Epidermal melanocyte (primary cell): ENCODE measurements around the gene GPC5.

Source experiments
- DNase-seq: peaks from one replicate; pipeline ENCODE4 v3.0.0; 2011; ENCODE audit warnings: low spot score; ENCODE audit not compliant: insufficient read length

The GPC5 gene

GRCh38 chr13:92320323-92320722, 921.9 kb downstream of the GPC5 start:
- DNase-seq, result no peak

- no peak for DNase-seq
Measured at GRCh38 chr13:92321174-92321573, 922.8 kb downstream of the GPC5 start.

- DNase-seq, result no peak
Measured at GRCh38 chr13:92345627-92346026, 947.2 kb downstream of the GPC5 start.

GRCh38 chr13:92346046-92346445, 947.6 kb downstream of the GPC5 start:
- DNase-seq, result no peak

- no peak for DNase-seq
Measured at GRCh38 chr13:92354583-92354982, 956.2 kb downstream of the GPC5 start.

- DNase-seq, result no peak
Measured at GRCh38 chr13:92355213-92355612, 956.8 kb downstream of the GPC5 start.

- no peak for DNase-seq
Measured at GRCh38 chr13:92362717-92363116, 964.3 kb downstream of the GPC5 start.

GRCh38 chr13:92365904-92366303, 967.5 kb downstream of the GPC5 start:
- DNase-seq, result no peak

GRCh38 chr13:92377396-92377795, 979.0 kb downstream of the GPC5 start:
- no peak for DNase-seq

GRCh38 chr13:92379371-92379770, 981.0 kb downstream of the GPC5 start:
- DNase-seq, result no peak

- no peak for DNase-seq
Measured at GRCh38 chr13:92384410-92384809, 986.0 kb downstream of the GPC5 start.

GRCh38 chr13:92387245-92387644, 988.8 kb downstream of the GPC5 start:
- DNase-seq, result no peak

GRCh38 chr13:92390217-92390616, 991.8 kb downstream of the GPC5 start:
- DNase-seq, result no peak

GRCh38 chr13:92403606-92404005, 1005.2 kb downstream of the GPC5 start:
- DNase-seq, result no peak

GRCh38 chr13:92407858-92408257, 1009.4 kb downstream of the GPC5 start:
- no peak for DNase-seq

- no peak for DNase-seq
Measured at GRCh38 chr13:92412481-92412880, 1014.1 kb downstream of the GPC5 start.

- no peak for DNase-seq
Measured at GRCh38 chr13:92412996-92413395, 1014.6 kb downstream of the GPC5 start.

- DNase-seq, result no peak
Measured at GRCh38 chr13:92413452-92413851, 1015.0 kb downstream of the GPC5 start.

GRCh38 chr13:92414851-92415250, 1016.4 kb downstream of the GPC5 start:
- no peak for DNase-seq

GRCh38 chr13:92415781-92416180, 1017.4 kb downstream of the GPC5 start:
- no peak for DNase-seq

GRCh38 chr13:92418818-92419412, 1020.5 kb downstream of the GPC5 start:
- DNase-seq, result no peak

GRCh38 chr13:92429231-92429630, 1030.8 kb downstream of the GPC5 start:
- DNase-seq, result no peak

- no peak for DNase-seq
Measured at GRCh38 chr13:92433386-92433785, 1035.0 kb downstream of the GPC5 start.

GRCh38 chr13:92433963-92434362, 1035.5 kb downstream of the GPC5 start:
- DNase-seq, result no peak
